BLaER1 treated with 17β-estradiol and CSF1 and Interleukin-3, amounts not matched to agents 10 nM and 100 nM (cell line): Measurements from ENCODE around the gene CSNK1D.
A peak's percentile ranks its signal among the peaks of the same experiment; 100 is the strongest.

ENCODE experiments used
- H3K27ac ChIP-seq, 11 experiments: shearing (Covaris generic); formaldehyde crosslinking; 2 replicates each; pipeline ENCODE4 v1.8.1; 2022
- H3K27me3 ChIP-seq, 11 experiments: shearing (Covaris generic); formaldehyde crosslinking; 2 replicates each; pipeline ENCODE4 v1.8.1; 2022
- H3K36me3 ChIP-seq, 11 experiments: shearing (Covaris generic); formaldehyde crosslinking; 2 replicates each; pipeline ENCODE4 v1.8.1; 2022
- H3K4me1 ChIP-seq, 10 experiments: shearing (Covaris generic); formaldehyde crosslinking; 2 replicates each; pipeline ENCODE4 v1.8.1; 2022
- H3K4me2 ChIP-seq, 11 experiments: shearing (Covaris generic); formaldehyde crosslinking; 2 replicates each; pipeline ENCODE4 v1.8.1; 2022
- H3K4me3 ChIP-seq, 10 experiments: shearing (Covaris generic); formaldehyde crosslinking; 2 replicates each; pipeline ENCODE4 v1.8.1; 2022
- H3K9ac ChIP-seq, 11 experiments: shearing (Covaris generic); formaldehyde crosslinking; 2 replicates each; pipeline ENCODE4 v1.8.1; 2022
- H3K9me3 ChIP-seq, 11 experiments: shearing (Covaris generic); formaldehyde crosslinking; replicated peaks in 1 of 11; 2 replicates each; pipeline ENCODE4 v1.8.1; 2022
- H4K20me1 ChIP-seq, 11 experiments: shearing (Covaris generic); formaldehyde crosslinking; 2 replicates each; pipeline ENCODE4 v1.8.1; 2022
- Cebpa-rat ChIP-seq, 11 experiments: shearing (Covaris generic); IDR thresholded peaks; 2 replicates each; pipeline ENCODE4 v1.8.1; 2022

The CSNK1D gene

GRCh38 chr17:82282239-82283207 lies 9.0 kb upstream of the CSNK1D start:
- Histone ChIP-seq H3K4me2 (peak overlapping the region in 7 of 11 experiments; percentile 14 to 62 (median 43); a peak in 12 of 22 replicates), H3K9ac (peak overlapping the region in 6 of 11 experiments; percentile 0 to 42 (median 30); a peak in 4 of 22 replicates), H3K4me1 (peaks cover 13 to 44% (median 32%) of the 10 kb centered on the region in 10 experiments; a peak in 19 of 20 replicates), H3K27ac (no peak overlapping the region), H3K4me3 (no peak overlapping the region), H3K9me3 (peaks cover 0 to 7% (median 6%) of the 10 kb centered on the region in 11 experiments; a peak in 5 of 22 replicates), H4K20me1 (no peaks in the 10 kb centered on the region), H3K27me3 (no peaks in the 10 kb centered on the region), H3K36me3 (no peaks in the 10 kb centered on the region)
- no peak for TF ChIP-seq Cebpa-rat (IDR thresholded peaks at IDR 0.05)

DNA sequence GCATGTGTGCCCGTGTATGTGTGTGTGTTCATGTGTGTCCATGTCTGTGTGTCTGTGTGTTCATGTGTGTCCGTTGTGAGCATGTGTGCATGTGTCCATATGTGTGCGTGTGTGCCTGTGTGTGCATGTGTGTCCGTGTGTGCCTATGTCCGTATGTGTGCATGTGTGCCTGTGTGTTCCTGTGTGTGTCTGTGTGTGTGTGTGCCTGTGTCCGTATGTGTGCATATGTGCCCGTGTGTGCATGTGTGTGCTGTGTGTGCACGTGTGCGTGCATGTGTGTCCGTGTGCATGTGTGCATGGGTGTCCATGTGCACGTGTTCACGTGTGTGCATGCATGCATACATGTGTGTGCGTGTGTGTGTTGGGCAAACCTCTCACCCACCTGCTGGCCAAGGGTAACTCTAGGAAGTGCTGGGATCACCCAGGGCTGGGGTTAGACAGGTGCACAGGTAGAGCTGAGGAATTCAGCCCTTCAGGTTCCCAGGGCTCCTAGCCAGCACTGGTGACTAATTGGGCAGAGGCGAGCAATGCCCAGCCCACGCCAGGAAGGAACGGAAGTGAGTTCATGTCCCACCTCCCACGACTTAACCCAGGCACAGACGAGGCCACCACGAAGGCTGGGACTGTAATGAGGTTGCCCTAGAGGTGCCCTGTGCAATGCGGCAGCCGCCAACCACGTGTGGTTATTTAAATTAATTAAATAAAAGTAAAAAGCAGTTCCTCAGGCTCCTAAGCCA lies 8.2 kb upstream of the CSNK1D start:
- no peaks in the 10 kb centered on the region; a peak in 1 of 22 replicates for H3K9me3 ChIP-seq
- no peak overlapping the region for H3K9ac ChIP-seq
- no peaks in the 10 kb centered on the region for H3K27me3 ChIP-seq
- 0 out of 22 replicates have a peak overlapping the region, but pooled peaks of 1 of the 11 experiments have one; percentile 14 for H3K4me2 ChIP-seq
- no peaks in the 10 kb centered on the region for H4K20me1 ChIP-seq
- H3K27ac ChIP-seq, result no peak overlapping the region
- H3K36me3 ChIP-seq, result no peaks in the 10 kb centered on the region
- H3K4me3 ChIP-seq, result no peak overlapping the region
- peaks cover 12 to 44% (median 28%) of the 10 kb centered on the region in 10 experiments; a peak in 19 of 20 replicates for H3K4me1 ChIP-seq
- no peak for TF ChIP-seq Cebpa-rat (IDR thresholded peaks at IDR 0.05)

DNA sequence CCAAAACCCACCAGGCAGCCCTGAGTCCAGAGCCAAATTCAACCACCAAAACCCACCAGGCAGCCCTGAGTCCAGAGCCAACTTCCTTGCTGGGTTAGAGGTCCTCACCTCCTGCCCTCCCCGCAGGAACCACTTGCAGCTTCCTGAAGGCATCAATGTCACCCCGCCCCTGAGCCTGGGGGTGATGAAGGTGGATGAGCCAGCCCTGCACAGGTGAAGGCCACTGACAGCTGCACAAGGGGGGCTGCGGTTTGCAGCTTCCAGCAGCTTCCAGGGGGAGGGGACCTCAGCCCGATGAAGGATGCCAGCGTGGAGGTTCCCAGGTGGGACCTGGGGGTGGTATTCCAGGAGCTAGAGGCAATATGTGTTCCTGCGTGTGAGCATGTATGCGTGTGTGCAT lies 7.6 kb upstream of the CSNK1D start:
- Histone ChIP-seq H3K9me3 (no peaks in the 10 kb centered on the region), H3K4me1 (peaks cover 12 to 44% (median 28%) of the 10 kb centered on the region in 10 experiments; a peak in 19 of 20 replicates), H4K20me1 (no peaks in the 10 kb centered on the region), H3K9ac (no peak overlapping the region), H3K4me3 (no peak overlapping the region), H3K27me3 (no peaks in the 10 kb centered on the region), H3K27ac (no peak overlapping the region), H3K36me3 (no peaks in the 10 kb centered on the region), H3K4me2 (peak overlapping the region in 1 of 11 experiments; percentile 27; a peak in 1 of 22 replicates)
- TF ChIP-seq Cebpa-rat (IDR thresholded peaks at IDR 0.05), result no peak

DNA sequence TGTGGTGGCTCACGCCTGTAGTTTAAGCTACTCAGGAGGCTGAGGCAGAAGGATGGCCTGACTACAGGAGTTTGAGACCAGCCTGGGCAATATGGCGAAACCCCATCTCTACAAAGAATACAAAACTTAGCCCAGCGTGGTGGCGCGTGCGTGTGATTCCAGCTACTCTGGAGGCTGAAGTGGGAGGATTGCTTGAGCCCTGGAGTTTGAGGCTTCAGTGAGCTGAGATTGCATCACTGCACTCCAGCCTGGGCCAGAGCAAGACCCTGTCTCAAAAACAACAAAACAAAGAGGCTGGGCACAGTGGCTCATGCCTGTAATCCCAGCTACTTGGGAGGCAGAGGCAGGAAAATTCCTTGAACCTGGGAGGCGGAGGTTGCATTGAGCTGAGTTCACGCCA lies 7.0 kb upstream of the CSNK1D start:
- 0 out of 22 replicates have a peak, but pooled peaks of 1 of the 11 experiments have one; percentile 17 for TF ChIP-seq Cebpa-rat (IDR thresholded peaks at IDR 0.05)
- Histone ChIP-seq H3K4me2 (no peak overlapping the region), H3K27me3 (no peaks in the 10 kb centered on the region), H3K4me1 (peaks cover 12 to 44% (median 28%) of the 10 kb centered on the region in 10 experiments; a peak in 19 of 20 replicates), H3K36me3 (no peaks in the 10 kb centered on the region), H3K9ac (no peak overlapping the region), H3K9me3 (no peaks in the 10 kb centered on the region), H4K20me1 (no peaks in the 10 kb centered on the region), H3K27ac (no peak overlapping the region), H3K4me3 (no peak overlapping the region)

DNA sequence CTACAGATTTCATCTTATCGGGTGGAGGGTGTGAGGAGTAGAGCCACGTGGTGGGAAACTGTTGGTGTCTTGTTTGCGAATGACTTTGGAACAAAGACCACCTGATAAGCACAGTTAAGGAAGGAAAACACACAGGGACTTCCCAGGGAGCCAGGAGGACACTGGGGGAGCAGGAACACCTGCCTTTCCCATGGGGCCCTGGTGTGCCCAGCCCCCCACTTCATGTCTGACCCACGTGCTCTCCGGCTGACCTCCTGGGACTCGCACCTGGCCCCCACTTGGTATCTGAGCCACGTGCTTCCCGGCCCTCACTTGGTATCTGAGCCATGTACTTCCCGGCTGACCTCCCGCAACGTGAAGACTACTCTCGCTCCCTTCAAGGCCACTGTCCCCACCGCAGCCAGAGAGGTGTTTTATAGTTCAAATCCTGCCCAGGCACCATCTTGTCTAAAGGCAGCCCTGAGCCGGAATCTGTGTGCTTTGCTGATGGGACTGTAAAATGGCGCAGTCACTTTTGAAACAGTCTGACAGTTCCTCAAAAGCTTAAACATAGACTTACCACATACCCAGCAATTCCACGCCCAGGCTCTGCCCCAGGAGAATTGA lies 5.4 kb upstream of the CSNK1D start:
- no peak overlapping the region for H3K4me3 ChIP-seq

GRCh38 chr17:82278308-82278707 lies 4.8 kb upstream of the CSNK1D start:
- Histone ChIP-seq H3K27me3 (no peaks in the 10 kb centered on the region), H3K4me3 (no peak overlapping the region), H3K4me1 (peaks cover 17 to 50% (median 36%) of the 10 kb centered on the region in 10 experiments; a peak in 19 of 20 replicates), H3K36me3 (no peaks in the 10 kb centered on the region), H3K9ac (no peak overlapping the region), H3K4me2 (0 out of 22 replicates have a peak overlapping the region, but pooled peaks of 1 of the 11 experiments have one; percentile 11), H3K27ac (no peak overlapping the region), H4K20me1 (peaks cover 0 to 4% (median 0%) of the 10 kb centered on the region in 11 experiments; a peak in 2 of 22 replicates), H3K9me3 (no peaks in the 10 kb centered on the region)
- no peak for TF ChIP-seq Cebpa-rat (IDR thresholded peaks at IDR 0.05)

More for the DNA sequence above, 5.4 kb upstream of the CSNK1D start:
- H3K36me3 ChIP-seq, result no peaks in the 10 kb centered on the region
- H4K20me1 ChIP-seq, result peaks cover 0 to 4% (median 0%) of the 10 kb centered on the region in 11 experiments; a peak in 2 of 22 replicates
- H3K9ac ChIP-seq, result no peak overlapping the region
- H3K4me2 ChIP-seq, result peak overlapping the region; percentile 11 to 55 (median 38); a peak in 19 of 22 replicates
- H3K27me3 ChIP-seq, result no peaks in the 10 kb centered on the region
- H3K9me3 ChIP-seq, result no peaks in the 10 kb centered on the region
- TF ChIP-seq Cebpa-rat (IDR thresholded peaks at IDR 0.05), result no peak
- H3K27ac ChIP-seq, result peak overlapping the region in 3 of 11 experiments; percentile 37 to 58 (median 38); a peak in 6 of 22 replicates
- H3K4me1 ChIP-seq, result peaks cover 16 to 53% (median 35%) of the 10 kb centered on the region in 10 experiments; a peak in 19 of 20 replicates

GRCh38 chr17:82277851-82278250 lies 4.4 kb upstream of the CSNK1D start:
- H3K4me3 ChIP-seq, result no peak overlapping the region
- no peak for TF ChIP-seq Cebpa-rat (IDR thresholded peaks at IDR 0.05)
- H3K4me1 ChIP-seq, result peaks cover 13 to 46% (median 31%) of the 10 kb centered on the region in 10 experiments; a peak in 19 of 20 replicates
- H4K20me1 ChIP-seq, result peaks cover 0 to 4% (median 0%) of the 10 kb centered on the region in 11 experiments; a peak in 2 of 22 replicates
- H3K27ac ChIP-seq, result no peak overlapping the region
- no peaks in the 10 kb centered on the region for H3K9me3 ChIP-seq
- no peaks in the 10 kb centered on the region for H3K36me3 ChIP-seq
- no peaks in the 10 kb centered on the region for H3K27me3 ChIP-seq
- H3K9ac ChIP-seq, result no peak overlapping the region
- H3K4me2 ChIP-seq, result no peak overlapping the region

DNA sequence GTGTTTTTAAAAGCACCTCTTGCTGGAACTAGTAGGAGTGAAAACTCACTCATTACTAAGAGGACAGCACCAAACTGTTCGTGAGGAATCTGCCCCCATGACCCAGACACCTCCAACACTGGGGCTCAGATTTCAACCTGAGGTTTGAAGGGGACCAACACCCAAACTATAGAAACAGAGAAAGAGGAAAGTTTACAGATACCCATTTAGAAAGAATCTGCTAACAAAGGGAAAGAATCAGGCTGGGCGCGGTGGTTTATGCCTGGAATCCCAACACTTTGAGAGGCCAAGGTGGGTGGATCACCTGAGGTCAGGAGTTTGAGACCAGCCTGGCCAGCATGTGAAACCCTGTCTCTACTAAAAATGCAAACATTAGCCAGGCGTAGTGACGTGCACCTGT lies 3.4 kb upstream of the CSNK1D start:
- H3K4me1 ChIP-seq, result peaks cover 18 to 44% (median 32%) of the 10 kb centered on the region in 10 experiments
- H4K20me1 ChIP-seq, result peaks cover 7 to 12% (median 7%) of the 10 kb centered on the region in 11 experiments
- H3K4me3 ChIP-seq, result no peak overlapping the region
- TF ChIP-seq Cebpa-rat (IDR thresholded peaks at IDR 0.05), result no peak
- H3K4me2 ChIP-seq, result no peak overlapping the region
- H3K9ac ChIP-seq, result no peak overlapping the region
- H3K36me3 ChIP-seq, result peaks cover 2 to 6% (median 3%) of the 10 kb centered on the region in 11 experiments; a peak in 21 of 22 replicates
- H3K27ac ChIP-seq, result no peak overlapping the region
- no peaks in the 10 kb centered on the region for H3K27me3 ChIP-seq
- H3K9me3 ChIP-seq, result no peaks in the 10 kb centered on the region
